Measurements from ENCODE around the gene RAP1B. TPM values are rescaled to one million over a fixed set of nuclear protein-coding genes. Genes with fewer than 3 reads are reported as not detected.
"Not testable (repeated sequence)": the region's sequence is repeated elsewhere in the genome, so short reads cannot be mapped to it uniquely, and the experiment has no call there.

Gene RAP1B
- total RNA-seq, 5 donors from 2014 or later (not counting 1 experiment from before 2014, with no cell fraction given): 163 to 290 (median 170) TPM

DNA sequence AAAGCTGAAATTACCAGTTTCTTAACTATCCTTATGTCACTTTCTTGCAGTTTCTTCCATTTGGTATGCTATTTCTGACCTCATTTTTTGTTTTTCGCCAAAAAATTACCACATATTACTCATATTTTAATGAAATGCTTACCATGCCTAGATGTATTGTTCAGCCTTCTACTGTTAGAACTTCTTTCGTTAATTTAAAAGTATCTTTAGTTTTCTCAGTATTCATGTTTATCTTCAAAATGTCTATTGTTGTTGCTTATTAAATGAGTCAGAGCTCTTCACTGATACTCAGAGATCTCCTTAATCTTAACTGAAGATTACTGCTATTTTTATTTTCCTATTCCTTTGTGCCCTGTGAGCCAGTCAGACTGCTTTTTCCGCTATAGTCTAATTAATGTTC lies 20.5 kb downstream of the RAP1B start:
- DNase-seq (no peak), ATAC-seq (replicated peaks in 1 of 4) (no peak)
- H3K9me3 Mint-ChIP-seq: peaks cover 0 to 15% (median 3%) of the 10 kb centered on the region in 3 donors
- Histone ChIP-seq H3K4me1 (ENCODE audit: control insufficient read depth in 1 of 2, extremely low read depth in 1 of 2, insufficient read depth in 2 of 2, low read length in 2 of 2) (peaks cover 37 to 42% of the 10 kb centered on the region in 2 experiments), H3K27ac (ENCODE audit: low read length) (no peak overlapping the region), H3K36me3 (ENCODE audit: control insufficient read depth in 2 of 2, extremely low read depth in 1 of 2, insufficient read depth in 1 of 2, low read length in 1 of 2) (peaks cover 0 to 20% of the 10 kb centered on the region in 2 donors), H3K4me3 (ENCODE audit: control insufficient read depth in 1 of 2, extremely low read depth in 1 of 2, low read length in 1 of 2) (no peak overlapping the region), H3K27me3 (replicated peaks in 1 of 2; ENCODE audit: control insufficient read depth in 2 of 2, extremely low read depth in 1 of 2, insufficient read depth in 2 of 2, low read length in 1 of 2) (no peaks in the 10 kb centered on the region), H3K9me3 (peaks cover 3% of the 10 kb centered on the region)
- no peaks in the 10 kb centered on the region for H3K27me3 Mint-ChIP-seq
- ChIA-PET CTCF (interaction anchor here in 1 of 2 donors (0.7 to 1.3 kb wide), 3 partner anchors 17 to 151 kb away, joined by 3 to 4 read pairs (median 3); no protein-coding TSS in a partner anchor), POLR2A (interaction anchor here (0.5 to 1.3 kb wide), 5 partner anchors 11 to 90 kb away, joined by 3 to 4 read pairs (median 3); no protein-coding TSS in a partner anchor)
- WGBS (ENCODE audit: insufficient coverage): 40% methylated on average over 1 of the region's 3 CpGs
- peaks cover 88 to 91% (median 91%) of the 10 kb centered on the region in 3 donors for H3K4me1 Mint-ChIP-seq
- H3K4me3 Mint-ChIP-seq: peak overlapping the region in 2 of 3 donors; percentile 25 to 66
- H3K27ac Mint-ChIP-seq: peak overlapping the region; percentile 13 to 54
- peaks cover 40% of the 10 kb centered on the region for H3K36me3 Mint-ChIP-seq

DNA sequence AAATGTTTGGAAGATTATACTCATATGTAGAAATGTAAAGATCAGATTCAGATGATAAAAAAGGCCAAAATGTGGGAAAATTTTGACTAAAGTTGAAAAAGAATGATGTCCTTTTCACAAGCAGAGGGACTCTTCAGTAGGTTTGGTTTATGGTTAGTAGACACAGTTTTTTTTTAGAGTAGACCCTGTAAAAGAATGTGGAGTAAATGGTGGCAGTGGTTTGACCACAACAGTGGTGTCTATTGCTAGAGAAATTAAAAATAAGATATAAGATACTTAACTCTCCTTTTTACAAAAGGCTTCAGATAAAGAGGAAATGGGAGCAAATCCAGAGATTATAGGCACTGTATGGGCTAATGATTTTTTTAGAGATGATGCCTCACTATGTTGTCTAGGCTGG lies 21.8 kb downstream of the RAP1B start:
- Mint-ChIP-seq H3K9me3 (peaks cover 0 to 9% (median 3%) of the 10 kb centered on the region in 3 donors), H3K27me3 (no peaks in the 10 kb centered on the region), H3K36me3 (peaks cover 29% of the 10 kb centered on the region), H3K4me3 (peak overlapping the region in 1 of 3 donors; percentile 61), H3K27ac (peak overlapping the region; percentile 74 to 82), H3K4me1 (peaks cover 90 to 91% (median 90%) of the 10 kb centered on the region in 3 donors)
- H3K27ac ChIP-seq (ENCODE audit: low read length): no peak overlapping the region
- no peaks in the 10 kb centered on the region for H3K27me3 ChIP-seq (replicated peaks in 1 of 2; ENCODE audit: control insufficient read depth in 2 of 2, extremely low read depth in 1 of 2, insufficient read depth in 2 of 2, low read length in 1 of 2)
- CTCF ChIA-PET: no interaction called here
- ATAC-seq (replicated peaks in 1 of 4) (no peak), DNase-seq (no peak)
- peaks cover 0 to 12% of the 10 kb centered on the region in 2 donors for H3K36me3 ChIP-seq (ENCODE audit: control insufficient read depth in 2 of 2, extremely low read depth in 1 of 2, insufficient read depth in 1 of 2, low read length in 1 of 2)
- POLR2A ChIA-PET: interaction anchor here (0.6 to 1.4 kb wide), 6 partner anchors 11 to 755 kb away, joined by 3 to 12 read pairs (median 6); no protein-coding TSS in a partner anchor
- no peak overlapping the region for H3K4me3 ChIP-seq (ENCODE audit: control insufficient read depth in 1 of 2, extremely low read depth in 1 of 2, low read length in 1 of 2)
- peaks cover 39 to 50% of the 10 kb centered on the region in 2 experiments for H3K4me1 ChIP-seq (ENCODE audit: control insufficient read depth in 1 of 2, extremely low read depth in 1 of 2, insufficient read depth in 2 of 2, low read length in 2 of 2)
- H3K9me3 ChIP-seq: peaks cover 3% of the 10 kb centered on the region

DNA sequence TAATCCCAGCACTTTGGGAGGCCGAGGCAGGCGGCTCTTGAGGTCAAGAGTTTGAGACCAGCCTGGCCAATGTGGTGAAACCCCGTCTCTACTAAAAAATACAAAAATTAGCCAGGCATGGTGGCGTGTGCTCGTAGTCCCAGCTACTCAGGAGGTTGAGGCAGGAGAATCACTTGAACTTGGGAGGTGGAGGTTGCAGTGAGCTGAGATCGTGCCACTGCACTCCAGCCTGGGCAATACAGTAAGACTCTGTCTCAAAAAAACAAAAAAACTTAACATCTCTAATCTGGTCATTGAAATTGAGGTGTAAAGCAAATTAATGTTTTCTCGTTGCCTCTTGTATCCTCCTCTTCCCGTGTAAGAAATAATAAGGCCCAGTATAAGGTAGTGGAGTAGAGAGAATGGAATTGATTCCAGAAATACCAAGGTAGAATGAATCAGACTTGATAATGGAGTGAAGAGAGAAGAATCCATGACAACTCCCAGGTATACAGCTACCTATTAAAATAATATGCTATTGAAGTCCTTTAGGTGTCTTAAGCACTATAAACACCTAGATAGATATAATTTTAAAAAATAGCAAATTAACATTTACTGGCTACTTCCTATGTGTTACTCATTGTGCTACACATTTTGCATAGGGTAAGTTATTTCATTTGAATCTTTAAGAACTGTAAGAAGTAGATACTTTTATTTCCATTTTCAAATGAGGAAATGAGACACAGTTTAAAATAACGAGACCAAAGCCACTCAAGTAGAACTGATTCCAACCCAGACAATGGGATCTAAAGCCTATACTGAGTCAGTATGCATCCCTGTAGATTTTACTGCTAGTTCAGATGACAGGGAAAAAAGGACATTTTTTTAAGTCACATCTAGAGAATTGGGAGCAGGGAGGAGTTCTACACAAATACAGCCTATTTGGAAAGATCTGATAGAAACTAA lies 23.2 kb downstream of the RAP1B start:
- 100% methylated on average over 2 of the region's 9 CpGs for WGBS (ENCODE audit: insufficient coverage)
- H3K4me3 Mint-ChIP-seq: peak overlapping the region in 1 of 3 donors; percentile 61
- DNase-seq (no peak), ATAC-seq (replicated peaks in 1 of 4) (no peak)
- CTCF ChIA-PET: interaction anchor here in 1 of 2 donors (0.6 kb wide), 1 partner anchor 15 kb away, joined by 3 read pairs; no protein-coding TSS in a partner anchor
- H3K36me3 Mint-ChIP-seq: peaks cover 18% of the 10 kb centered on the region
- peaks cover 0 to 4% of the 10 kb centered on the region in 2 donors for H3K36me3 ChIP-seq (ENCODE audit: control insufficient read depth in 2 of 2, extremely low read depth in 1 of 2, insufficient read depth in 1 of 2, low read length in 1 of 2)
- no peaks in the 10 kb centered on the region for H3K27me3 ChIP-seq (replicated peaks in 1 of 2; ENCODE audit: control insufficient read depth in 2 of 2, extremely low read depth in 1 of 2, insufficient read depth in 2 of 2, low read length in 1 of 2)
- POLR2A ChIA-PET: interaction anchor here in 1 of 2 donors (0.7 kb wide), 1 partner anchor 17 kb away, joined by 4 read pairs; no protein-coding TSS in a partner anchor
- H3K4me1 ChIP-seq (ENCODE audit: control insufficient read depth in 1 of 2, extremely low read depth in 1 of 2, insufficient read depth in 2 of 2, low read length in 2 of 2): peaks cover 42 to 52% of the 10 kb centered on the region in 2 experiments
- H3K9me3 ChIP-seq: no peaks in the 10 kb centered on the region
- peak overlapping the region; percentile 11 to 82 for H3K27ac Mint-ChIP-seq
- peaks cover 91 to 96% (median 94%) of the 10 kb centered on the region in 3 donors for H3K4me1 Mint-ChIP-seq
- no peaks in the 10 kb centered on the region for H3K9me3 Mint-ChIP-seq
- no peak overlapping the region for H3K4me3 ChIP-seq (ENCODE audit: control insufficient read depth in 1 of 2, extremely low read depth in 1 of 2, low read length in 1 of 2)
- no peak overlapping the region for H3K27ac ChIP-seq (ENCODE audit: low read length)
- no peaks in the 10 kb centered on the region for H3K27me3 Mint-ChIP-seq

DNA sequence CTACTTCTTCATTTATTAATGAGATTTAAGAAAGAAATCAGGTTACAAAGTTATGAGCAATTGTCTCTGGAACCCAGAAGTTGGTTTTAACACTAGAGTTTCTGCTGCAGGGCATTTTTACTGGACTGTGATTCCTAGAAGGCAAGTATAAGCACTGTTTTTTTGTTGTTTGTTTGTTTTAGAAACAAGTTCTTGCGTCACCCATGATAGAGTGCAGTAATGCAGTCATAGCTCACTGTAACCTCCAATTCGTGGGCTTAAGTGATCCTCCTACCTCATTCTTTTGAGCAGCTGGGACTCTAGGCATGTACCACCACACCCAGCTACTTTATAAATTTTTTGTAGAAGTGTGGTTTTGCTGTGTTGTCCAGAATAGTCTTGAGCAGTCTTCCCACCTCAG lies 25.6 kb downstream of the RAP1B start:
- Histone ChIP-seq H3K9me3 (no peaks in the 10 kb centered on the region), H3K36me3 (ENCODE audit: control insufficient read depth in 2 of 2, extremely low read depth in 1 of 2, insufficient read depth in 1 of 2, low read length in 1 of 2) (peaks cover 0 to 4% of the 10 kb centered on the region in 2 donors), H3K4me1 (ENCODE audit: control insufficient read depth in 1 of 2, extremely low read depth in 1 of 2, insufficient read depth in 2 of 2, low read length in 2 of 2) (peaks cover 52 to 57% of the 10 kb centered on the region in 2 experiments), H3K4me3 (ENCODE audit: control insufficient read depth in 1 of 2, extremely low read depth in 1 of 2, low read length in 1 of 2) (no peak overlapping the region), H3K27ac (ENCODE audit: low read length) (no peak overlapping the region), H3K27me3 (replicated peaks in 1 of 2; ENCODE audit: control insufficient read depth in 2 of 2, extremely low read depth in 1 of 2, insufficient read depth in 2 of 2, low read length in 1 of 2) (no peaks in the 10 kb centered on the region)
- H3K27me3 Mint-ChIP-seq: no peaks in the 10 kb centered on the region
- peaks cover 94 to 97% (median 96%) of the 10 kb centered on the region in 3 donors for H3K4me1 Mint-ChIP-seq
- no CpG with 5 or more reads among the region's 2 CpGs for WGBS (ENCODE audit: insufficient coverage)
- DNase-seq: no peak
- peaks cover 10% of the 10 kb centered on the region for H3K36me3 Mint-ChIP-seq
- H3K9me3 Mint-ChIP-seq: no peaks in the 10 kb centered on the region
- CTCF ChIA-PET: interaction anchor here in 1 of 2 donors (0.7 to 1.1 kb wide), 2 partner anchors 15 to 18 kb away, joined by 3 to 4 read pairs; no protein-coding TSS in a partner anchor
- H3K27ac Mint-ChIP-seq: peak overlapping the region in 1 of 2 donors; percentile 69
- POLR2A ChIA-PET: interaction anchor here (0.6 to 1.1 kb wide), 9 partner anchors 10 to 277 kb away, joined by 3 to 12 read pairs (median 3); no protein-coding TSS in a partner anchor
- no peak for ATAC-seq (replicated peaks in 1 of 4)
- H3K4me3 Mint-ChIP-seq: peak overlapping the region in 2 of 3 donors; percentile 4 to 51

DNA sequence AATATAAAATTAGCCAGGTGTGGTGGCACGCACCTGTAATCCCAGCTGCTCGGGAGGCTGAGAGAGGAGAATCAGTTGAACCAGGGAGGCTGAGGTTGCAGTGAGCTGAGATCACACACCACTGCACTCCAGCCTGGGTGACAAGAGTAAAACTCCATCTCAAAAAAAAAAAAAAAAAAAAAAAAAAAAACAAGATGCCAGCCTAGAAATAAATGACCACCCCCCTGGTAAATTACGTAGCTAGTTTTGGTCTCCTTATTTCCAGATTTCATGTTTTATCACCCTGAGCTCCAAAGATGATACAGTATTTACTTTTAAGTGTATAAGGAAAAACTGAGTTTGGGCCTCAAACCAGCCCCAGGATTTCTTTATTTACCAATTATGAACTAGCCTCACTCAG lies 26.7 kb downstream of the RAP1B start:
- CTCF ChIA-PET: interaction anchor here (0.6 to 0.7 kb wide), 4 partner anchors 10 to 542 kb away, joined by 3 to 6 read pairs (median 4); no protein-coding TSS in a partner anchor
- not testable (repeated sequence) for DNase-seq; H3K27me3 Mint-ChIP-seq; ATAC-seq (replicated peaks in 1 of 4); H3K36me3 ChIP-seq (ENCODE audit: control insufficient read depth in 2 of 2, extremely low read depth in 1 of 2, insufficient read depth in 1 of 2, low read length in 1 of 2); H3K27ac ChIP-seq (ENCODE audit: low read length); H3K27me3 ChIP-seq (replicated peaks in 1 of 2; ENCODE audit: control insufficient read depth in 2 of 2, extremely low read depth in 1 of 2, insufficient read depth in 2 of 2, low read length in 1 of 2); H3K9me3 ChIP-seq; H3K9me3 Mint-ChIP-seq; H3K4me3 ChIP-seq (ENCODE audit: control insufficient read depth in 1 of 2, extremely low read depth in 1 of 2, low read length in 1 of 2); H3K36me3 Mint-ChIP-seq
- no CpG with 5 or more reads among the region's 3 CpGs for WGBS (ENCODE audit: insufficient coverage)
- peak overlapping the region in 1 of 2 donors; percentile 80 for H3K27ac Mint-ChIP-seq
- H3K4me1 Mint-ChIP-seq: peaks cover 97 to 99% (median 98%) of the 10 kb centered on the region in 3 donors
- H3K4me3 Mint-ChIP-seq: peak overlapping the region in 2 of 3 donors; percentile 34 to 51
- H3K4me1 ChIP-seq (ENCODE audit: control insufficient read depth in 1 of 2, extremely low read depth in 1 of 2, insufficient read depth in 2 of 2, low read length in 2 of 2): peaks cover 54% of the 10 kb centered on the region in 2 experiments
- POLR2A ChIA-PET: interaction anchor here (0.6 to 1.2 kb wide), 10 partner anchors 12 to 275 kb away, joined by 3 to 10 read pairs (median 7); no protein-coding TSS in a partner anchor

DNA sequence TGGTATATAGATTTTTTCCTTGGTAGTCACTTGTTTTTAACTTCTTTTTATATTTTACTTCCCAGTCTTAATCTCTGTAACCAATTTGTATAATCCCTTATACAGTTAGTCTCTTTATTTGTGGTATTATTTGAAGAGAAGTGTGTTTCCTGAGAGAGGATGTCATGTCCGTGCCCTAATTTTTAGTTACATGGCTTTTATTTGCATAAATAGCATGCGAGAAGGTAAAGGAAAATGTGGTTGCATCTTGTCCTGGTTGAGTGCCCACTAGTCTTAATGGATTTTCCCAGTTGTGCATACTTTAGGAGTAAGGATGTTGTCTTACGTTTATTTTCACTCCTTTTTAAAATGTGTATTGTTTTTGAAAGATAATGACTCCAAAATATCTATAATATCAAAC lies 27.5 kb downstream of the RAP1B start:
- Mint-ChIP-seq H3K4me1 (peaks cover 97 to 98% (median 97%) of the 10 kb centered on the region in 3 donors), H3K27me3 (no peaks in the 10 kb centered on the region), H3K36me3 (peaks cover 13% of the 10 kb centered on the region), H3K9me3 (no peaks in the 10 kb centered on the region), H3K27ac (peak overlapping the region; percentile 54 to 58), H3K4me3 (peak overlapping the region; percentile 10 to 51 (median 31))
- Histone ChIP-seq H3K27me3 (replicated peaks in 1 of 2; ENCODE audit: control insufficient read depth in 2 of 2, extremely low read depth in 1 of 2, insufficient read depth in 2 of 2, low read length in 1 of 2) (no peaks in the 10 kb centered on the region), H3K27ac (ENCODE audit: low read length) (peak overlapping the region; percentile 16), H3K4me3 (ENCODE audit: control insufficient read depth in 1 of 2, extremely low read depth in 1 of 2, low read length in 1 of 2) (no peak overlapping the region), H3K36me3 (ENCODE audit: control insufficient read depth in 2 of 2, extremely low read depth in 1 of 2, insufficient read depth in 1 of 2, low read length in 1 of 2) (peaks cover 0 to 10% of the 10 kb centered on the region in 2 donors), H3K9me3 (no peaks in the 10 kb centered on the region), H3K4me1 (ENCODE audit: control insufficient read depth in 1 of 2, extremely low read depth in 1 of 2, insufficient read depth in 2 of 2, low read length in 2 of 2) (peaks cover 50 to 53% of the 10 kb centered on the region in 2 experiments)
- ChIA-PET POLR2A (interaction anchor here (0.6 to 1.2 kb wide), 7 partner anchors 12 to 275 kb away, joined by 3 to 10 read pairs (median 6); no protein-coding TSS in a partner anchor), CTCF (interaction anchor here (0.6 kb wide), 2 partner anchors 274 to 542 kb away, joined by 3 to 4 read pairs; no protein-coding TSS in a partner anchor)
- WGBS (ENCODE audit: insufficient coverage): 17% methylated on average over 1 of the region's 3 CpGs
- DNase-seq (no peak), ATAC-seq (replicated peaks in 1 of 4) (no peak)
